Measurements from ENCODE around the gene ADGRG1.

GRCh38 chr16:57699899-57700298, 71.5 kb downstream of the ADGRG1 start:
- no peak for TF ChIP-seq RFX5 (IDR thresholded peaks at IDR 0.05; ENCODE audit: low read length)
- TF ChIP-seq CTCF (IDR thresholded peaks at IDR 0.05), result no peak
- TF ChIP-seq IRF3 (IDR thresholded peaks at IDR 0.05; ENCODE audit: low read depth, low read length), result no peak
- no peak for TF ChIP-seq TEAD4 (IDR thresholded peaks at IDR 0.05; ENCODE audit: borderline replicate concordance, insufficient read depth)
- no peak for TF ChIP-seq SMC3 (IDR thresholded peaks at IDR 0.05; ENCODE audit: low read depth, low read length)
- no peak for TF ChIP-seq REST (IDR thresholded peaks at IDR 0.05; ENCODE audit: low read depth, low read length)
- TF ChIP-seq JUND (IDR thresholded peaks at IDR 0.05), result no peak
- TF ChIP-seq, protein P1, sequence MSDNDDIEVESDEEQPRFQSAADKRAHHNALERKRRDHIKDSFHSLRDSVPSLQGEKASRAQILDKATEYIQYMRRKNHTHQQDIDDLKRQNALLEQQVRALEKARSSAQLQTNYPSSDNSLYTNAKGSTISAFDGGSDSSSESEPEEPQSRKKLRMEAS (IDR thresholded peaks at IDR 0.05; ENCODE audit: low read depth), result no peak
- TF ChIP-seq EP300 (IDR thresholded peaks at IDR 0.05; ENCODE audit: borderline replicate concordance in 1 of 2, low read depth in 1 of 2, low read length in 1 of 2), result no peak
- no peak for TF ChIP-seq YY1 (IDR thresholded peaks at IDR 0.05; ENCODE audit: low read depth)
- no peak for TF ChIP-seq POLR2AphosphoS5 (IDR thresholded peaks at IDR 0.05; ENCODE audit: low read depth, low read length)
- TF ChIP-seq USF2 (IDR thresholded peaks at IDR 0.05; ENCODE audit: borderline replicate concordance, low read depth, low read length), result no peak
- no peak for TF ChIP-seq EZH2phosphoT487 (IDR thresholded peaks at IDR 0.05; ENCODE audit: borderline replicate concordance, low read depth)
